ENCODE results near the gene TEKT1. TPM values are rescaled to one million over a fixed set of nuclear protein-coding genes. Genes with fewer than 3 reads are reported as not detected.

Gene TEKT1
- total RNA-seq, 1 experiment from 2014 or later: not detected

DNA sequence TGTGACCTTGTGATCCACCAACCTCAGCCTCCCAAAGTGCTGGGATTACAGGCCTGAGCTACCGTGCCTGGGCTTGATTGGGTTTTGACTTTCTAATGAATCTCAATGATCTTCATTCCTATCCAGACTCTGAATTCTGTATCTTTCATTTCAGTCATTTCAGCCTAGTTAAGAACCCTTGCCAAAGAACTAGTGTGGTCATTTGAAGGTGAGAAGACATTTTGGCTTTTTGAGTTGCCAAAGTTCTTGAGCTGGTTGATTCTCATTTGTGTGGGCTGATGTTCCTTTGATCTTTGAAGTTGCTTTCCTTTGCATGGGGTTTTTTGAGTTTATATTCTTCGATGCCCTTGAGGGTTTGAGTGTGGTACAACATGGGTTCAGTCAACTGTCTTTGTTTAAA, 30.6 kb upstream of the TEKT1 start:
- peaks cover 2% of the 10 kb centered on the region for H3K79me1 ChIP-seq (ENCODE audit: insufficient read depth, low read depth, low read length, poor library complexity, severe bottlenecking)
- H2BK120ac ChIP-seq (ENCODE audit: low read depth, low read length, poor library complexity, severe bottlenecking): no peak overlapping the region
- TF ChIP-seq CTCF (conservative IDR thresholded peaks at IDR 0.05): no peak
- H4K5ac ChIP-seq (ENCODE audit: insufficient read length, low read depth, low read length): no peak overlapping the region
- H2BK20ac ChIP-seq (ENCODE audit: low read depth, low read length, poor library complexity, severe bottlenecking): no peak overlapping the region
- no peaks in the 10 kb centered on the region; the same call in 1 of the 2 replicates for H3K4me1 ChIP-seq (ENCODE audit: insufficient read depth, low read length)
- Mint-ChIP-seq H3K4me1 (peaks cover 0 to 14% of the 10 kb centered on the region in 2 experiments; a peak in 2 of 4 replicates), H3K27ac (no peak overlapping the region), H3K4me3 (no peak overlapping the region), H3K9me3 (no peaks in the 10 kb centered on the region; a peak in 2 of 5 replicates), H3K27me3 (ENCODE audit: low read depth) (no peaks in the 10 kb centered on the region; the same call in 1 of the 2 replicates), H3K36me3 (ENCODE audit: insufficient read depth in 1 of 3, low read depth in 3 of 3) (peaks cover 0 to 7% (median 2%) of the 10 kb centered on the region in 3 experiments; a peak in 3 of 7 replicates)
- no peak overlapping the region for H3K14ac ChIP-seq (ENCODE audit: insufficient read depth, low read length)
- DNase-seq: no peak
- H3K27ac ChIP-seq (ENCODE audit: insufficient read length, low read depth, low read length): no peak overlapping the region
- no peak overlapping the region for H4K91ac ChIP-seq (ENCODE audit: insufficient read length, low read depth, low read length)
- no peak overlapping the region for H3K9ac ChIP-seq (ENCODE audit: extremely low read depth, insufficient read length, low read length)
- H3K27me3 ChIP-seq (ENCODE audit: insufficient read depth, low read length): no peaks in the 10 kb centered on the region
- WGBS (ENCODE audit: extremely low coverage, insufficient read length, low lambda C conversion rate): no CpG with 5 or more reads among the region's 2 CpGs
- H2BK5ac ChIP-seq (ENCODE audit: insufficient read length, low read length): no peak overlapping the region
- no peak overlapping the region for H2BK12ac ChIP-seq (ENCODE audit: insufficient read length, low read depth, low read length)
- H3K79me2 ChIP-seq (ENCODE audit: insufficient read depth, low read length): peaks cover 14% of the 10 kb centered on the region; the same call in 1 of the 2 replicates
- H3K4ac ChIP-seq (ENCODE audit: low read depth, low read length): no peak overlapping the region
- no peaks in the 10 kb centered on the region for H3K23me2 ChIP-seq (ENCODE audit: insufficient read length, low read depth, low read length, poor library complexity, severe bottlenecking)
- no peak overlapping the region for H3K23ac ChIP-seq (ENCODE audit: insufficient read length, low read depth, low read length)
- H2AK5ac ChIP-seq (ENCODE audit: insufficient read length, low read length): no peak overlapping the region
- H3T11ph ChIP-seq (ENCODE audit: low read length): no peak overlapping the region
- no peaks in the 10 kb centered on the region for H3K9me3 ChIP-seq (ENCODE audit: control insufficient read depth, low read depth, low read length)
- no peaks in the 10 kb centered on the region for H4K20me1 ChIP-seq (ENCODE audit: control insufficient read depth, insufficient read depth, insufficient read length)
- no peak overlapping the region for H3K4me2 ChIP-seq (ENCODE audit: insufficient read depth, insufficient read length, low read length)
- H3K18ac ChIP-seq (ENCODE audit: insufficient read length, low read depth, low read length): no peak overlapping the region
- H2AFZ ChIP-seq (ENCODE audit: low read length): no peak overlapping the region
- no peak overlapping the region for H2BK15ac ChIP-seq (ENCODE audit: low read depth, low read length)
- no peak overlapping the region for H4K8ac ChIP-seq (replicated peaks; ENCODE audit: insufficient read length, low read depth, low read length)
- no peak overlapping the region for H3K56ac ChIP-seq (ENCODE audit: insufficient read length, low read depth, low read length)
